Fibroblast of mammary gland (primary cell): ENCODE measurements around the gene COL3A1.

Experiments used
- DNase-seq: peaks from one replicate; pipeline ENCODE4 v3.0.0-alpha.2; 2010; ENCODE audit warnings: low read depth
- H3K4me3 ChIP-seq: 2 replicates; pipeline ENCODE4 v1.5.1; 2011; ENCODE audit warnings: low read depth, mild to moderate bottlenecking, low read length, moderate library complexity; ENCODE audit not compliant: control insufficient read depth
- CTCF ChIP-seq: conservative IDR thresholded peaks from 2 replicates; pipeline ENCODE4 v1.5.1; 2011; ENCODE audit warnings: low read depth, low read length, inconsistent platforms; ENCODE audit not compliant: control insufficient read depth, insufficient read depth

Gene COL3A1

GRCh38 chr2:188970211-188970610 lies 4.0 kb upstream of the COL3A1 start:
- DNase-seq, result peak; percentile 42
- no peak for TF ChIP-seq CTCF
- no peak overlapping the region for H3K4me3 ChIP-seq

GRCh38 chr2:188971432-188971861 lies 2.7 kb upstream of the COL3A1 start:
- H3K4me3 ChIP-seq, result no peak overlapping the region
- no peak for TF ChIP-seq CTCF
- peak; percentile 41 for DNase-seq

GRCh38 chr2:188973641-188974040 lies 532 bp upstream of the COL3A1 start:
- H3K4me3 ChIP-seq, result peak overlapping the region; percentile 85
- no peak for DNase-seq
- TF ChIP-seq CTCF, result no peak

- peak overlapping the region; percentile 85 for H3K4me3 ChIP-seq
- peak; percentile 97 for DNase-seq
- TF ChIP-seq CTCF, result no peak
These were observed 1.4 kb downstream of the COL3A1 start for GRCh38 chr2:188975497-188976102.

GRCh38 chr2:188976545-188977268 lies 2.5 kb downstream of the COL3A1 start:
- TF ChIP-seq CTCF, result peak; percentile 53
- DNase-seq, result peak; percentile 84
- H3K4me3 ChIP-seq, result peak overlapping the region; percentile 85

GRCh38 chr2:188977317-188977716 lies 3.1 kb downstream of the COL3A1 start:
- no peak for TF ChIP-seq CTCF
- DNase-seq, result no peak
- peak overlapping the region; percentile 85 for H3K4me3 ChIP-seq
